GM08714 (cell line): Measurements from ENCODE around the gene COX7B.
"Not testable (repeated sequence)": the region's sequence is repeated elsewhere in the genome, so short reads cannot be mapped to it uniquely, and the experiment has no call there.

Experiments used
- H3K4me3 ChIP-seq: fragments of 200-500 bp; sonication (Bioruptor generic); 2 replicates; pipeline ENCODE4 v1.5.1; 2014; ENCODE audit warnings: mild to moderate bottlenecking, low read length, inconsistent platforms
- ZNF274 ChIP-seq: IDR thresholded peaks from 2 replicates; pipeline ENCODE4 v1.6.1; 2012; ENCODE audit warnings: mild to moderate bottlenecking, low read depth, low read length

Gene COX7B

DNA sequence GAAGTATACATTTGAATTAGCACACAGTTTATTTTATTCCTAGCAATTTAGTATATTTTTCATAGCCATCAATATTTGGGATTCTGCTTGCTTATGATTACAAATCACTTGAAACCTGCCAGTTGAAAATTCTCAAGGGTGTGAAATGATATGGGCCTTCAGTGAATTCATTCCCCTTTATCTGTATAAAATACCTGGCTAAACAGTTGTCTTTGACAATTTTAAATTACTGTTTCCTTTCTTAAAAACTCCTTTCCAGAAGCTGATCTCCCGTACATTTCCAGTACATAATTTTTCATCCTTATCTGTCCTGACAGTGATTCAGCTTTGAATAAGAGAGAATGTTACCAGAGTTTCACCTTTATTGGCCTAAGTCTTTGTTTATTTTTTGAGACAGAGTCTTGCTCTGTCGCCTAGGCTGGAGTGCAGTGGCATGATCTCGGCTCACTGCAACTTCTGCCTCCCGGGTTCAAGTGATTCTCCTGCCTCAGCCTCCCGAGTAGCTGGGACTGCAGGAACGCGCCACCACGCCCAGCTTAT is 25.1 kb downstream of the COX7B start:
- no peak overlapping the region for H3K4me3 ChIP-seq
- no peak for TF ChIP-seq ZNF274

DNA sequence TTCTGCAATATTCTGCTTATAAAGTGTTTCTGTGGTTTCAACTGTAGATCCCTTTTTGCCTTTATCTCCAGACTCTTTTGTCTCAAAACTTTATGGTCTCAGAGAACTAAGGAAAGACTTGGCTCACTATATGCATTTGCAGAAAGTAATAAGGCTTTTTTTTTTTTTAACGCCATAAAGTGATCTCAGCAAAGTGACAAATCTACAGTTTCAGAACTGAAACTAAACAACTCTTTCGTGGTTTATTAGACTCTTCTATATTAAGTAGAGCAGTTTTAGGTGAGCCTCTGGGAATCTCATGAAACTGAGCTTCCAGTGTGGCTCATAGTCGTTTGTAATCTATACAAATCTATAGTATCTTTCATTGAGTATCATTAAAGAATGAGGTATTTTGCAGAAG is 26.5 kb downstream of the COX7B start:
- no peak for TF ChIP-seq ZNF274
- H3K4me3 ChIP-seq: no peak overlapping the region

DNA sequence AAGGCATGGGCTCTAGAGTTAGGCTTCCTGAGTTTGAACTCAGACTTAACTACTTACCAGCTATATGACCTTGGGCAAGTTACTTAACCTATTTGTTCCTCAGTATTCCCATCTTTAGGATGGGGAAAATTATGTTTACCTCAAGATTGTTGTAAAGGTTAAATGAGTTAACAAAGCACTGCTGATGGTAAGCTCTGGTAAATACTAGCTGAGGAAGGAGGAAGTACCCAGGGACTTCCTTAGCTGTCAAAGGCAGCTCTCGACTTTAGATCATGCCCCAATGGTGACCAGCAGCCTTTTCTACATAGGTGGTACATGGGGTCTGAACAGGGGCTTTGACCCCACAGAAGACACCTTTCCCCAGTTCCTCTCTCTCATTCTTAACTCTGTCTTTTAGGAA is 31.3 kb downstream of the COX7B start:
- TF ChIP-seq ZNF274: no peak
- H3K4me3 ChIP-seq: no peak overlapping the region

- no peak for TF ChIP-seq ZNF274
- no peak overlapping the region for H3K4me3 ChIP-seq
Measured at GRCh38 chrX:77935886-77936285, 36.6 kb downstream of the COX7B start.

GRCh38 chrX:77936299-77936698 is 37.0 kb downstream of the COX7B start:
- no peak overlapping the region for H3K4me3 ChIP-seq
- no peak for TF ChIP-seq ZNF274

DNA sequence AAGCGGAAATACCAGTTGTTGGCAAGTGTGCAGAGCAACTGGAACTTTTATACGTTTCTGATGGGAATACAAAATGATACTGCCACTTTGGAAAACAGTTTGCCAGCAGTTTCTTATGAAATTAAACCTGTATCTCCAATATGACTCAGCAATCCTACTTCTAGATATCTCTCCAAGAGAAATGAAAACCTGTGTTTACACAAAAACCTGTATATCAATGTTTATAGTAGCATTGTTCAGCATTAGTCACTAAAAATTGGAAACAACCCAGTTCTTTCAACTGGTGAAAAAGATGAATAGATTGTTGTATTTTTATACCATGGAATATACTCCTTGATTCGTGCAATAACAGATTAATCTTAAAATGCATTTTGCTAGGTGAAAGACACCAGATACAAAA is 38.0 kb downstream of the COX7B start:
- H3K4me3 ChIP-seq: no peak overlapping the region
- no peak for TF ChIP-seq ZNF274

- H3K4me3 ChIP-seq: no peak overlapping the region
- TF ChIP-seq ZNF274: no peak
Measured at GRCh38 chrX:77938083-77938680, 38.9 kb downstream of the COX7B start.

GRCh38 chrX:77945031-77945430 is 45.8 kb downstream of the COX7B start:
- H3K4me3 ChIP-seq: not testable (repeated sequence)

- TF ChIP-seq ZNF274: no peak
- H3K4me3 ChIP-seq: no peak overlapping the region
Measured at GRCh38 chrX:77945910-77946545, 46.8 kb downstream of the COX7B start.

GRCh38 chrX:77946571-77946970 is 47.3 kb downstream of the COX7B start:
- no peak overlapping the region for H3K4me3 ChIP-seq
- TF ChIP-seq ZNF274: no peak

GRCh38 chrX:77949840-77950239 is 50.6 kb downstream of the COX7B start:
- H3K4me3 ChIP-seq: no peak overlapping the region
- TF ChIP-seq ZNF274: no peak

DNA sequence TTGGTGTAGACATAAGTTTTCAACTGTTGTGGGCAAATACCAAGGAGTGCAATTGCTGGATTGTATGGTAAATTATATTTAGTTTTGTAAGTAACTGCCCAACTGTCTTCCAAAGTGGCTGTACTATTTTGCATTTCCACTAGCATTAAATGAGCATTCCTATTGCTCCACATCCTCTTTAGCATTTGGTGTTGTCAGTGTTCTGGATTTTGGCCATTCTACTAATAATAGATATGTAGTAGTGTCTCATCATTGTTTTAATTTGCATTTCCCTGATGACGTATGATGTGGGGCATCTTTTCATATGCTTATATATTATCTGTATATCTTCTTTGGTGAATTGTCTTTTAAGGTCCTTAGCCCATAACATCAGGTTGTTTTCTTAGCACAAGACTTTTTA is 52.9 kb downstream of the COX7B start:
- TF ChIP-seq ZNF274: no peak
- H3K4me3 ChIP-seq: no peak overlapping the region

DNA sequence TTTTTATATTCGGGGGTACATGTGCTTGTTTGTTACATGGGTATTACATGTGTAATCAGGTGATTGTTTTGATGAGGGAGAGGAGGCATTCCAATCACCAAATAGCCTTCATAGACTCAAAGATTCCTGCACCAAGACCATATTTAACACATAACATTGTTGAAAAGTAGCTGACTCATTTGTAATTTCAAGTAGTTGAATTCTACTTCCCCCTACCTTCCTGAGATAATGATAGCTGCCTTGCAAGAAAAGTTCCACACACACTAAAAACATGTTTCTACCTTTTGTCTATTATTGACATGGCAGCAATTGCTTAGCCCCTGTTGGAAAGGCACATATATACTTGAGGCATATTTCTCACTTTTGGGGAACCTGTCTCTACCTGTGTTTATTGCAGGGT is 54.0 kb downstream of the COX7B start:
- TF ChIP-seq ZNF274: no peak

DNA sequence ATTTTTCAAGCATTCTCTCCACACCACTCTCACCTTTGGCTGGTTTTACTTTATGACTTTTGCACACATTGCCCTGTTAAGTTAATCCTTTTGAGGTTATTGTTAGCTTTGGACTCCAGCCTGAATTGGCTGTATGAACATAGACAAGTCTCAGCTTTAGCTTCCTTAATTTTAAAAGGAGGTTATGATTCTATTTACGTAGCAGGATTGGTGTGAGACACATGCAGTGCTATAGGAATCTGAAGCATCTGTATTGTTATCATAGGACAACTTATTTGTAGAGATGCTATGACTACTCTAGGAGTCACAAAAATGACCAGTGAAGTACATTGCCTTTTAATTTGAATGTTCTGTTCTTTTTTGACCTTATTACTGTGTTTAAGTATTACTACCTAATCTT is 54.4 kb downstream of the COX7B start:
- H3K4me3 ChIP-seq: no peak overlapping the region
- no peak for TF ChIP-seq ZNF274

More for the DNA sequence above, 54.0 kb downstream of the COX7B start:
- no peak overlapping the region for H3K4me3 ChIP-seq
